Measurements from ENCODE around the gene AP2A1.

DNA sequence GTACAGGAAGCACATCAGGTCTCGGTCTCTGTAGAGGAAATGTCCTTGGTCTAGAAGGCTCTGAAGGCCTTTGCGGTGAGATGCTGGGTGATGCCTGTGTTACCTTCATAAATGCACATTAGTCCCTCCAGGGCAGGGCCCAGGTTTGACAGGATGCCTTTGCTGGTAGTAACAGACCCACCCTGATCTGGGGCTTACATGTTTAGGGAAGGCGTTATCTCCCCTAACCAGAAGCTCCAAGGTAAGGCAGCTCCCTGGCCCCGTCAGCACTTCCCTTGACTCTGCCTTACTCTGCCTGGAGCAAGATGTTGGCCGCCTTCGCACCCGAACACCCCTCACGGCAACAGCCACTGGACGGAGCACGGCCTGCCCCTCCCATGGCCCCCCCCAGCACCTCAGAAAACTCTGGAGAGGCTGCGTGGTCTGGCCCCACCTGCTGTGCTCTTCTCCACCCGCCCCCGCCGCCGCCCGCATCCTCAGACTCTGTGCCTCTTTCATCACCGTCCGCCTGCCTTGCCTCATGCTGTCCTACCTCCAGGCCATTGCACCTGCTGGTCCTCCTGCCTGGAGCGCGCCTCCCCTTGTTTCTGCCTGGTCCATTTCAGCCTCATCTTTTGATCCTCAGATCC lies 9.1 kb downstream of the AP2A1 start:
- TF ChIP-seq, protein P1, sequence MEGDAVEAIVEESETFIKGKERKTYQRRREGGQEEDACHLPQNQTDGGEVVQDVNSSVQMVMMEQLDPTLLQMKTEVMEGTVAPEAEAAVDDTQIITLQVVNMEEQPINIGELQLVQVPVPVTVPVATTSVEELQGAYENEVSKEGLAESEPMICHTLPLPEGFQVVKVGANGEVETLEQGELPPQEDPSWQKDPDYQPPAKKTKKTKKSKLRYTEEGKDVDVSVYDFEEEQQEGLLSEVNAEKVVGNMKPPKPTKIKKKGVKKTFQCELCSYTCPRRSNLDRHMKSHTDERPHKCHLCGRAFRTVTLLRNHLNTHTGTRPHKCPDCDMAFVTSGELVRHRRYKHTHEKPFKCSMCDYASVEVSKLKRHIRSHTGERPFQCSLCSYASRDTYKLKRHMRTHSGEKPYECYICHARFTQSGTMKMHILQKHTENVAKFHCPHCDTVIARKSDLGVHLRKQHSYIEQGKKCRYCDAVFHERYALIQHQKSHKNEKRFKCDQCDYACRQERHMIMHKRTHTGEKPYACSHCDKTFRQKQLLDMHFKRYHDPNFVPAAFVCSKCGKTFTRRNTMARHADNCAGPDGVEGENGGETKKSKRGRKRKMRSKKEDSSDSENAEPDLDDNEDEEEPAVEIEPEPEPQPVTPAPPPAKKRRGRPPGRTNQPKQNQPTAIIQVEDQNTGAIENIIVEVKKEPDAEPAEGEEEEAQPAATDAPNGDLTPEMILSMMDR (IDR thresholded peaks at IDR 0.05; ENCODE audit: low read depth, low read length, missing input control), result no peak
- TF ChIP-seq NR2F2 (IDR thresholded peaks at IDR 0.05) (no peak), RAD21 (IDR thresholded peaks at IDR 0.05) (no peak), REST (IDR thresholded peaks at IDR 0.05) (no peak), YY1 (IDR thresholded peaks at IDR 0.05) (no peak)

Measured in liver (tissue), 3 donors.